ENCODE measurements around the gene KLHL3.

The KLHL3 gene

DNA sequence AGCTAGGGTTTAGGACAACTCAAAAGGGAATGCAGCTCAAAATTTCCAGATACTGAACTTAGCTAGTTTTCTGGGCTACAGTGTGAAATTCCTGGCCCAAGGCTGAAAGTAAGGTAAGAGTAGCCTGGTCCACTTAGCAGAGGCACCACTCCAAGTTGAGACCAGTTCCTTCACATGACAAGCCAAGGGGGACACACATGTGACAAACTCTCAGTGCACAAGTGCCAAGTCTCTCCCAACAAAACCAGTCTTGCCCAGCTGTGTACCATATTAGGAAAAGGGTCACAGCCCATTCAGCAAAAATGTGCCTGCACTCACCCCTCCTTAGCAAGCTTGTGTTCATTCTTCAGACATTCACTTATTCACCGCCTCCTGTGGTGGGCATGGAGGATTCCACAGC is 27.8 kb downstream of the KLHL3 start:
- DNase-seq: no peak

DNA sequence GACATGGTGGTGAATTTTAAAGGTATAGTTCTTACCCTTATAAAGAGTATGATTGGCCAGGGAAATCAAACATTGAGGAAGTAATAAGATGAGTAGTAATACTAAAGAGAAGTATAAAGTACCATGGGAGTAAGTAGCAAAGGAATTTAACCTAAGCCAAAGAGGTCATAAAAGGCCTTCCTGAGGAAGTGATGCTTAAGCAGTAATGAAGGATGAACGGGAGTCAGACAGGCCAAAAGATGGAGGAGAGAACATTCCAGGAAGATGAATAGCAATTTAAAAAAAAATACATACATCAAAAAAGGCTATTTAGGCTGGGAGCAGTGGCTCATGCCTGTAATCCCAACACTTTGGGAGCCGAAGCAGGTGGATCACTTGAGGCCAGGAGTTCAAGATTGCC is 29.0 kb downstream of the KLHL3 start:
- no peak for DNase-seq

DNA sequence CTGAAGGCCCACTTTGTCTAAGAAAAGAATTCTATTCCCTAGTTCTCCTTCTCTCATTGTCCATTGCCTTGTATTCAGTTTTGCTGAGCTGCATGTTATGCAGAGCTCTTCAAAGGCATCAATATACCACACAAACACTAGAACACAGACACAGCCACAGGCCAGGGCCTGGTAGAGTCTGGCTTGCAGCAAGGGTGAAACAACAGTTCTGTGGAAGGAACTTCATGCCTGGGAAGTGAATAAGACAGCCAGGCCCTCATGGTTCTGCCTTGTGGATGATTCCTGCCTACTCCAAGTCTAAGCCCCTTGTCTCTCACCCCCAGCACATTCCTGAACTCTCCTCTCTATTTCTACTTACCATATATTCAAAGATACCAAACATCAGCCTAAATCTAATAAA is 30.8 kb downstream of the KLHL3 start:
- no peak for DNase-seq

DNA sequence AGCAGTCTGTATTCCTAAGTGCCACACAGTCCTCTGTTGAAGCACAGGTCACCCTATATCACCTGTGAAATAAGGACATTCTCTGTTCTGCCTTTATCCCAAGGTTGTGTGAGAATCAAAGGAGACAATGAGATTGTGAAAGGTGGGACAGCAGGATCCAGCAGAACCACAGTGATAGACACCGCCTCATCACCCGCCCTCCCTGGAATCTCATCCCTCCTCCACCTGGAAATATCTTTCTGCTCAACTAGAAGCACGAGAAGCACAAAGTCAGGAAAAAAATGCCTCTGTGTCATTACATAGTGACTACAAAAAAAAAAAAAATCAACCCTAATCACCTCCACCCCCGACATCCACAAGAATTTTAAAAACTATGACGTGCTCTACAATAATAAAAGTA is 32.3 kb downstream of the KLHL3 start:
- DNase-seq: no peak

DNA sequence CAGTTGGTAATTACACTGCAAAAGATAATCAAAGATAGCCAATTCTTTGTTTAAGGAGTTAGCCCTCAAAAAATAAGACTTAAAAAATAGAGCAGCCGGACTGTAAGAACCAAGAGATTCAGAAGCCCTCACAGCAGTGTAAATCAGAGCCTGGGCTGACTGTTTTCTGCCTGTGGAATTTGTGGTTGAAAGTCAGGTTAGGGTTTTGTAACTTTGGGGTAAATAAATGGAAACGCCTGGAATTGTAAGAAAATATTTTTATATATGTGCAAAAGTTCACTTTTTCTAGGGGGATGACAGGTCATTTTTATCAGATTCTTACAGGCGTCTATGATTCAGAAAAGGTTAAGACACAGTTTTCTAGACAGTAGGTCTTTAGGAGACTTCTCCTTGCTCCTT is 35.6 kb downstream of the KLHL3 start:
- DNase-seq: no peak

DNA sequence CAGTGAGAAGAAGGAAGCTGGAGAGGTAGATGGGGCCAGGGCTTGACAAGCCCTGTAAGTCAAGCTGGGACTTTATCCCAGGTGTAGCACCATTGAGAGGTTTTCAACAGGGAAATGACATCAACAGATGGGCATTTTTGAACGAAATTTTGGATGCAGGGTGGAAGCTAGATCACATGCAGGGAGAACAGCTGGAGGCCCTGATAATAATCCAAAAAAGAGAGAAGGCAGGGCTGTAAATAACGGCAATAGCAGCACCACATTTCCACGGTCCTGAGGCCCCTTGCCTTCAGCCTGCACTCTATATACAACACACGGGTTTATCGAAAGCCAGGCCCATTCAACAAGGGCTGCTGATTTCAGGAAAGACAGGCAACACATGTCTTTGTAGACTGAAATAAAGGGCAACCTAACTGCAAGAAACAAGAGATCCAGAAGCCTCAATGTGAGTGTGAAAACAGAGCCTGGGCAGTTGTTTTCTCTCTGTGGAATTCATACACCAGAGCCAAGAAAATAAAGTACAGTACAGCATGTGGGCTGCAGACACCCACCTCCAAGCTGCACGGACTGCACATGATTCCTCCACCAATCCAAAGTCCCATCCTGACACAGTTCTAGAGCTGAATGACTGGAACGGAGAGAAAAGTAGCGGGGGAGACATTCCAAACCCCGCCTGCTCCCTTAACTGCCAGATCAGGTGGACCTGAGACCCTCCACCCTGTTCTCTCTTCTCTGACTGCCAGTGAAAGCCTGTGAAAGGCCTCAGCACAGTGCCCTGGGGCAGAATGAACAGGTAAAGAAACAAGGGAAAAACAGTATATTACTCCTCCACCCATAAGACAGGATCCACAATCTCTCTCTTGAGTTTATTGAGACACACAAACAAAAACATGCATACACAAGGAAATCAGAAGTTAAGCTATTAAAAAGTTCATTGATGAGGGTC is 36.3 kb downstream of the KLHL3 start:
- no peak for DNase-seq

DNA sequence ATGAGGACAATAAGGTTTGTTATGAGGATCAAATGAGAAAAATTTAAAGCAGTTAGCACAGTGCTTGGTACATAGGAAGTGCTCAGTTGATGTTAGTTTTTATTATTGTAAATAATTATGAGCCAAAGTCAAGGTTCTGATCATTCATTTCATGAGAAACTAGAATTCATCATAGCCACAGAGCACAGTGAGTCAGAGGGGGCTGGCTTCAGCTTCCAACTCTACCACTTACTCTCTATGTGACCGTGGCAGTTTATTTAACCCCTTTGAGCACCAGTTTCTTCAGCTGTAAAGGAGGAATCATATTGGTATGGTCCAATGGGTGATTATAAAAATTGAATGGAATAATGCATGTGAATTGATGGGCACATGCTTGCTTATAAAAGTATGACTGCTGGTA is 39.4 kb downstream of the KLHL3 start:
- DNase-seq: no peak

DNA sequence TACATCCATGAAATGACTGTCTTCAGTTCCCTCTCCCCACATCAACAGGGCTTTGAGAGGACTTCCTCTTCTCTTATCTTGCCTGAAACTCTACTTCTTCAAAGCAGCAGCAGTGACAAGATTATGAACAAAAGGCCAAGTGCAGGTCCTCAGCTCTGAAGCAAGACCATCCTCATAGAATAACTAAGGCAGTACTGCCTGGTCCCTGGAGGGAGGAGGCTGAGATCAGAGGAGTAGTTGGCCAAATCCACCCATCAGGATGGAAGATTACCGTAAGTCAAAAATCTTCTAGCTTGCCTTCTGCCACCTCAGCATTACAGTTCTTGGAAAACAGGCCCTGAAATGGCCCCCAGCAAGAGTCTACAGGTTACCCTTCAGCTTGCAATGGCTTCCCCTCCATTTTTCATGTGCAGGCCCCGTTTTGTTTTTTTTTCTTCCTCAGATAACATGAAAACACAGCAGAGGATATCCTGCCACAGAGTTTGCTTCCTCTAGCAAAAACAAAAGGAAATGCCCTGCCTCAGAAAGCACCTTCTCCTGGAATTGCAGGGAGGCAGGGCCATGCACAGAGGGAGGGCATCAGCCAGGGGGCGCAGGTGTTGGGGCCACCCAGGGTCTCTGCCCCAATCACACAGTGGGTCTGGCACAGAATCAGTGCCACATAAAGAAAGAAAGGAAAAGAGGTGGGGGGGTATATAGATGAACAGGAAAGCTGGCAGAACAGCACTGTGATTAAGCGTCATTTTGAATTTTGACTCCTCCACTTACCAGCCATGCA is 40.0 kb downstream of the KLHL3 start:
- no peak for DNase-seq

DNA sequence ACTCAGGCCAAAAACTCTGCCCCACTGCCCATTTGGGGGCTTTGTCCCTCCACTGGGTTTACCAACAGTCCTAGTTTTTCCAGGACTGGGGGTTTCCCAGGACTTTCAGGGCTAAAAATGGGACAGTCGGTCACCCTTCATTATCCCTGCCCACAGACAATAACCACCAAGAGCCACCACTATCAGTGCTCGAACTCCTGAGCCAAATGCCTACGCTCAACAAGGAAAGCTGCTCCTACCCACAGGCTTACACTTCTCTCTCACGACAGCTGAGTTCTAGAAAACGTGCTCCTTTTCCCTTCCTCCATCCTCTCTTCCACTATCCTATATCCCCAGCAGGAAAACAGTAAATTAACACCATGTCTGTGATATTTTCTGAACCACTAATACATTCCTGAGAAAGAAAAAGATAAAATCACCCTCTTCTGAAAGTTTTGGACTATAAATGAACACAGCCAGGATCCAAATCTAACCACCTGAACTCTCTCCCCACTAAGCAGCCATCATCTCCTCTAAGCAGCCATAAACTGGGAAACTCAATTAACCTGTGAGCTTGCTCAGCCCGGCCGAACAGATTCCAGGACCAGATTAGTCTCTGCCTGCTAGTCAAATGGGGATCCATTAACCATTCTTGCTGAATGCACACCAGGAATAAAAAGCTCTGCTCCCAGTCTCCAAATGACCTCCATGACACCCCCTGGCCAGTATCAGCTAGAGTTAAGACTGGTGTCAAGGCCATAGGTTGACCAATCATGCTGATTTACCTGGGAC is 41.8 kb downstream of the KLHL3 start:
- DNase-seq: no peak

DNA sequence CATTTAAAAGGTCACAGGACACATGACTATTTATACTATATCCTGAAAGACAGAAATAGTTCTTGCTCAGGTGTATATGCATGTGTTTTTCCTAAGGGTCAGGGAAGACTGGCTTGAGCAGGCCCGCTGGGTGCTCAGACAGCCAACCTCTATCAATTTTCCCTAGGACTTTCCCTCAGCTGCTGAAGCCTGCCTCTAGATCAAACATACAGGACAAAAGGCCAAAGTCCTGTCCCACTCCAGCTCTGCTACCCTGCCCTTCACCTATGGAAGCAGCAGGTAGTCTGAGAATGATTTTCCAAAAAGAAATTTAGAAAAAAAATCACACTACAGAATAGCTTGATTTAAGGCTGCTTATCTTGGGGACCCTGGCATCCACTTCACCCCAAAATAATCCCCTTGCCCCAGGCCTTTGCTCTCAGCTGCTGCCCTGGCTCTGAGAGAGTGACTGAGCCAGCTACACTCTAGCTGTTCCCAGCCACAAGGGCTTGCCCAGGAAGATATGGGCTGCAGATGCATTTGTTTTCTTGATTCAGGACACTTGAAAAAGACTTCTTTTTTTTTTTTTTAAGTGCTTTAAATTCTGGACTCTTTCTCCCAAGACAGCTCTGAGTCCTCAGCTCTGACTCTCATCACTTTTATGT is 42.5 kb downstream of the KLHL3 start:
- DNase-seq: no peak

DNA sequence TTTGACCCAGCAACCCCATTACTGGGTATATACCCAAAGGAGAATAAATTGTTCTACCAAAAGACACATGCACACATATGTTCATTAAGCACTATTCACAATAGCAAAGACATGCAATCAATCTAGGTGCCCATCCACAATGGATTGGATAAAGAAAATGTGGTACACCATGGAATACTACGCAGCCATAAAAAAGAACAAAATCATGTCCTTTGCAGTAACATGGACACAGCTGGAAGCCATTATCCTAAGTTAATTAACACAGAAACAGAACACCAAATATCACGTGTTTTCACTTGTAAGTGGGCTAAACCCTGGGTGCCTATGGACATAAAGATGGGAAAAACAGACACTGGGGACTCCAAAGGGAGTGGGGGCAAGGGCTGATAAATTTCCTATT is 46.6 kb downstream of the KLHL3 start:
- no peak for DNase-seq

DNA sequence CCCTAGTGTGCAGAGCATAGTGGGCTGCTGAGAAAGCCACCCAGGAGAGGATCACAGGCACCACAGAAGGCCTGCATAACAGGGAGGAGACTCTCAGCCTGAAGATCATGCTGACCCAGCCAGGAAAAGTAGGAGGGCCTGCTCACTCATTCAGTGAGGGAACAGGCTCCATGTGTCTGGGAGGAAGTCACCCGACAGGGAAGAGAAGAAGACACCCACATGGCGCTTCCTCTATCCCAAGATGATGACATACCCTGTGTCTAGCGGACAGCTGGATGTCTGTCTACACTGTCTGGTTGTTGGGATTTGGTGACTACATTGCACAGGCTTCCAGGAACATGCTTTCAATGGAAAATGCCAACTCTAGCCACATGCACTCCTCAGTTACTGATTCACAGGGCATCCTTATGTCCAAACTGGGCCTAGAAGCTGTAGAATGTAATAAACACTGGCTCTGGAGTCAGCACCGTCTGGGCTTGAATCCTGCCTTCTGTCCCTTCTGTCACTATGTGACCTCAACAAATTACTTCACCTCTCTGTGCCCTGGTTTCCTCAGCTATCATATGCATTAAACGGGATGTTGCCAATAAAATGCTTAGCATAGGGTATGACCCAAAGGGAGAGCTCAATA is 47.6 kb downstream of the KLHL3 start:
- no peak for DNase-seq

DNA sequence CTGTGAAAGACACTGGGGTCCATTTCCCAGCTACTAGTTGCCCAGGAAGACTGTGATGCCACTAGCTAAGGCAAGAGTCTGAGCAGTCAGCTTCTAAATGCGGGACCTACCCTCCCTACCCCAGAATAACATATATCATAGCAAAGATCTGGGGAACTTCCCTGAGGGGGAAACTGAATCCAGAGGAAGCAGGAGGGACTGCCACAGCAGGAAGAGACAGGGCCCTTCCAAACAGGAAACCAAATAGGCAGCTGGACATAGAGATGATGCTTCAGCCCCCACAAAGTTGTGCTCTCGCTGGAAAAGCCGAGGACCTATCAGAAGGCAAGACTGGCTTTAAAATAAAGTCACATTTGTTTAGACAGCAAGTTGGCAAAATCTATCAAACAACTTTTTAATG is 51.1 kb downstream of the KLHL3 start:
- no peak for DNase-seq

DNA sequence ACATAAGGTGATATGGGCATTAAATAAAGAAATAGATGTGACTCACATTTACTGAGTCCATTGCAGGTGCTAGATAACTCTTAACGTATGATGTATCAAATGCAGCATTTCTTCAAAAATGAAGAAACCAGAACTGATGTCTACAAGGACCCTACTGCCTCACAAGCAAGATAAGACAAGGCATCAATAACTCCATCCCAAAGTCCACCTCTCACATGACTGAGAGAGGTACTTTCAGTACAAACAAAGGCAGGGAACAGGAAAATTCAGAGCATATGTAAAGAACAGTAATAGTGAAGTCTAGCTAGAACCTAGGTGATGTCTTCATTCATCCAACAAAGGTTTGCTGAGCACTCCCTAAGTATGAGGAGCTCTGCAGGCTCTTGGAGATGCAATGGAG is 54.7 kb downstream of the KLHL3 start:
- DNase-seq: no peak

DNA sequence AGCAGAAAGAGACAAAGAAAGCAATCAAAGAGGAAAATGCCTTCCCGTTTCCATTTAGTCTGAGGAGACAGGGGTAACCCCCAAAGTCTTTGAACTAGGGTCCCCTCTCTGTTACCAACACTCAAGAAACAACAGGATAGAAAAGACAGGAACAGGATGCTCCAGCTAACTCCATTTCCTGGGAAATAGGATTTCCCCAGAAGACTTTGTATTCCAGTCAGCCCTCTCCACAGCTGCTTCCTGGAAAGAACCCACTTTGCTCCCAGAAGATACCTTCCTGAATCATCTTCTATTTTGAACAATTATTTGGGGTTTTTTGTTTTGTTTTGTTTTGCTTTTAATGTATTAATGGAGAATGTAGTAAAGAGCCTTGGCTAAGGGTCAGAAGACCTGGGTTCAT is 56.0 kb downstream of the KLHL3 start:
- DNase-seq: no peak

DNA sequence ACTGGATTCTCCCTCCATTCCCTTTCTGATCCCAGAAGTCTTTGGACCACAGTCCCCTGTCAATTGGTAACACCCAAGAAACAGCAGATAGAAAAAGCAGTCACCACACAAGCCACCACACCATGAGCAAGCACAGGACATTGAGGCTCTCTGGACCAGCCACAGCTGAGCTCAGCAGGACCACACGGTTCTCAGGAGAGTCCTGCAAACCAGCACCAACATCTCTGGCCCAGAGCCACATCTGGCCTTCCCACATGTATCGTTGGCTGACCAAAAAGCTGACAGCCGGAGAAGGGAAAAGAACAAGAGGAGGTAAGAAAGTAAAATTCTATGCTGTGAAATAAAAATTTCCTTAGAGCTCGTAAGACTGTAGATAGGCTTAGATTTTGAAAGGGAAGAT is 56.7 kb downstream of the KLHL3 start:
- DNase-seq: no peak

DNA sequence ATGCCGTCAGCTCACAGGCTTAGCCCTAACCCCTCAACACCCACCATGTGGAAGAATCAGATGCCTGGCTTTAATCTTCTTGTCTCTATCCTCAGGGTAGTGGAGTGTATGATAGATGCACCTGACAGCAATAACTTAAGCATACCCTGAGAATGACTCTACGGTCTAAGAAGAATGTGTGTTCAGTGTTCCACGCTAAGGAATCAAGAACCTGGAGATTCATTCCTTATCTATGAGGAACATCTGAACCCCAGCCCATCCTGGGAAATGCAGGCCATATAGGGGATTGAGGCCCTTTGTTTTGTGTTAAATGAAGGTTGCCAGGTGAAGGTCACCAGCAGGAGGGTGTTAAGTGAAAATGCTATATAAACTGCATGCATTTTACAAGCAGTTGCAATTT is 63.0 kb downstream of the KLHL3 start:
- DNase-seq: no peak

DNA sequence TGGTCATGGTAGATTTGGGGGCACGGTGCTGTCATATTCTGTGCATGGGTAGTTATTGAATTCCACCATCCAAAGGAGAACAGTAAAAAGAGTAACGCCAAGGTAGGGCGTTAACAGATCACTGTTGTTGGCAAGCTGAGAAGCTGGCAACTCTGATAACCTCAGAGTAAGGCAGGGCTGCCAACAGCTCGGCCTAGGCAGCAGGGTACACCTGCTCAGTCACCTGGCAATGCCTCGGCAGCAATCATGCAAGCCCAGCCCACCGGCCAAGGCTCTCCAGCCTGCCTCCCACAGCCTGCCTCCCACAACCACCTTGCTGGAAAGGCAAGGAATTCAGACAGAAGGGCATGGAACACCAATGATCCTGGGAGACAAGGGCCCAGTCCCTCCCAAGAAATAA is 63.9 kb downstream of the KLHL3 start:
- DNase-seq: peak; percentile 14

DNA sequence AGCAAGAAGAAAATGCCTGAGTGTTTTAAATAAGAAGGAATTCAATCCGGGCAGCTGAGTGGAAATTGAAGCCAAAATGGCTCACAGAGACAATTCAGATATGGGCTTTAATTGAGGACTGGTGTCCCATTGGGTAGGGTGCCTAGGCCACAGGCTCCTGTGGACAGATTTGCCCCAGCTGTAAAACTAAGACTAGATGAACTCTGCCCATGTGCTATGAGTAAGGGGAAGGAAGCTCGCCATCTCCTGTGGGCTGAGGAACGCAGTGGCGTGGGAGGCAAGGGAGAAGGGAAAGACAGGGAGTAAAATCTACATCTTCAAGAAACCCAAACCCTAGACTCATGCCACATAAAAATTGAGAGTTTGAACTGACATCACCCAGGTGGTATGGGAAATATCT is 66.1 kb downstream of the KLHL3 start:
- DNase-seq: no peak

DNA sequence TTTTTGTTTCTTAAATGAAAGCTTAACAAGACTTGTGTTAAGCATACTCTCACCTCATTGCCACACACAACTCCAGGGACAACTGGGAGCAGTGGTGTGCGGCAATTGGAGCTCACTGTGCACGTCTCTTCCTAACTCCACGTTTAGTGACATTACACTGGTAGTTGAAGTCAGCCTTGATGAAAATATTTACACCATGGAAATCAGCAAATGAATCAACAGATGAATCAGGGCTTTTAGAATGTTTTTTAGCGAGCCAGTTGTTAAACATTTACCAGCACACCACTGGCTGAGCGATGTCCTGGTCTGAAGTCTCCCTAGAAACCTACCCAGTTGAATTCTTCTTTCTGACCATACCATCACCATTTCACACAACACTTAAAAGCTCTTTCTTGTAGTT is 67.3 kb downstream of the KLHL3 start:
- no peak for DNase-seq

DNA sequence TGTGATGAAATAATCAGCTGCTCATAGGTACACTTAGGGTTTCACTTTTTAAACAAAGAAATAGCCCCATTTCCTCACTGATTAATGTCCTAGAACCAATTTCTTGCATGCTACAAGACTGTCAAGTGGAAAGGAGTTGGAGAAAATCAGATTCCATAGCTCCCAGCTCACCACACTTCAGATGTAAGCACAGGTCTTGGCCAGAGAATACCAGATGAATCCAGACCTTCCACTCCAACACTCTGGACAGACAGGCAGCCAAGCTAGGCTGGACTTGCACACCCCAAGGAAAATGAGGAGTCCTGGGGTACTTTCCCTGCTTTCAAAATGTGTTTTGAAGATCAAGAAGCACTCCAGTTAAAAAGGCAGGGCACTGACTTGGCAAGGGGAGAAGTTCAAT is 68.5 kb downstream of the KLHL3 start:
- no peak for DNase-seq

DNA sequence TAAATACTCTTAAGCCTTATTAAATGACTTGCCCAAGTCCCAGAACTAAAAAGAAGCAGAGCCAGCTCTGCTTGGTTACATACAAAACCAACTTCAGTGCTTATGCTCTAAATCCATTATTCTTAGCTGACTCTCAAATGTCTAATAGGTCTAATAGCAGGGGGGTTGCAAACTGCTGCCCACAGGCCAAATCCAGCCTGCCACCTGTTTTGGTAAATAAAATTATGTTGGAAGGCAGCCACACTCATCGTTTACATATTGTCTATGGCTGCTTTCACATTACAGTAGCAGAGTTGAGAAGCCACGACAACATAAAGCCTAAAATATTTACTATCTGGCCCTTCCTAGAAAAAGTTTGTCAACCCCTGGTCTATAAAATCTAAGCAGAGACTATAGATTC is 69.0 kb downstream of the KLHL3 start:
- peak; percentile 6 for DNase-seq

DNA sequence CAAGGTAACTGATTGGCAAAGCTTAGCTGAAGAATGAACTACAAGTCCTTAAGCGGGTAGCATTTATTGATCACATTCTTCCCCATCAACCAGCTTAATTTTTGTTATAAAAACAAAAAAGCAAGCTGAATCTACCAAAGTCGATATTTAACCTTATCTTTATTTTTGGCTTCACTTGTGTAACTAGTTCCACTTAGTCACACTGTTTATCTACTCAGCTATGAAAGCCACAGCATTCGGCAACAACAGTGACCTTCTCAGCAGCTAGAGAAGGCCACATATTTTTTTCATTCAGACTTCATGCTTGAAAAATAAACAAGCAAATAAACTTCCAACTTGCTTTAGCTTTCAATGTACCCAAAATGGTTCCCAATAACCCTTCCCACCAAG is 69.4 kb downstream of the KLHL3 start:
- DNase-seq: no peak
